Astrocyte (in vitro differentiated cells and primary cell): ENCODE results near the gene DCP1B. TPM values are rescaled to one million over a fixed set of nuclear protein-coding genes. Genes with fewer than 3 reads are reported as not detected.

Experiments used
- DNase-seq: peaks from one replicate; pipeline ENCODE4 v3.0.0-alpha.2; 2010; ENCODE audit warnings: low read depth
- FAIRE-seq: peaks from 2 replicates; lab custom pipeline; 2011; peaks lifted over from hg19 to GRCh38; lab: Jason Lieb, UNC
- H2AFZ ChIP-seq: 2 replicates; pipeline ENCODE4 v1.6.0; 2012; ENCODE audit warnings: low read depth, low read length, inconsistent platforms
- H3K27ac ChIP-seq: 2 replicates; pipeline ENCODE4 v1.5.1; 2011; ENCODE audit warnings: low read depth, low read length, inconsistent platforms
- H3K27me3 ChIP-seq: 2 replicates; pipeline ENCODE4 v1.6.0; 2011; ENCODE audit warnings: low read length, inconsistent platforms; ENCODE audit not compliant: insufficient read depth
- H3K36me3 ChIP-seq: 2 replicates; pipeline ENCODE4 v1.5.1; 2011; ENCODE audit warnings: low read length, inconsistent platforms; ENCODE audit not compliant: insufficient read depth
- H3K4me1 ChIP-seq: 2 replicates; pipeline ENCODE4 v1.5.1; 2011; ENCODE audit warnings: low read length, inconsistent platforms; ENCODE audit not compliant: insufficient read depth
- H3K4me2 ChIP-seq: 2 replicates; pipeline ENCODE4 v1.6.0; 2012; ENCODE audit warnings: low read length, inconsistent platforms
- H3K4me3 ChIP-seq: 2 replicates; pipeline ENCODE4 v1.5.1; 2011; ENCODE audit warnings: low read depth, mild to moderate bottlenecking, low read length, inconsistent platforms; ENCODE audit not compliant: insufficient read depth
- H3K79me2 ChIP-seq: 2 replicates; pipeline ENCODE4 v1.6.0; 2012; ENCODE audit warnings: mild to moderate bottlenecking, low read length, inconsistent platforms; ENCODE audit not compliant: insufficient read depth
- H3K9ac ChIP-seq: 2 replicates; pipeline ENCODE4 v1.6.0; 2012; ENCODE audit warnings: mild to moderate bottlenecking, low read length, inconsistent platforms
- H3K9me3 ChIP-seq: 2 replicates; pipeline ENCODE4 v1.5.1; 2012; ENCODE audit warnings: low read depth, mild to moderate bottlenecking, low read length, inconsistent platforms; ENCODE audit not compliant: insufficient read depth
- H4K20me1 ChIP-seq: 2 replicates; pipeline ENCODE4 v1.6.0; 2012; ENCODE audit warnings: low read length, inconsistent platforms; ENCODE audit not compliant: insufficient read depth
- H3K27ac Mint-ChIP-seq: one replicate; pipeline ENCODE4 v1.8.0; 2021; ENCODE audit warnings: mild to moderate bottlenecking, mixed read lengths; ENCODE audit not compliant: unreplicated experiment
- H3K27me3 Mint-ChIP-seq: one replicate; pipeline ENCODE4 v1.8.0; 2021; ENCODE audit warnings: low read depth, mixed read lengths; ENCODE audit not compliant: unreplicated experiment
- H3K36me3 Mint-ChIP-seq: one replicate; pipeline ENCODE4 v1.8.0; 2021; ENCODE audit warnings: low read depth, mixed read lengths; ENCODE audit not compliant: unreplicated experiment
- H3K4me1 Mint-ChIP-seq: one replicate; pipeline ENCODE4 v1.8.0; 2021; ENCODE audit warnings: low read depth, mixed read lengths; ENCODE audit not compliant: unreplicated experiment
- H3K4me3 Mint-ChIP-seq: one replicate; pipeline ENCODE4 v1.8.0; 2021; ENCODE audit warnings: mild to moderate bottlenecking, moderate library complexity, mixed read lengths; ENCODE audit not compliant: unreplicated experiment
- H3K9me3 Mint-ChIP-seq: one replicate; pipeline ENCODE4 v1.8.0; 2021; ENCODE audit warnings: mild to moderate bottlenecking, mixed read lengths; ENCODE audit not compliant: unreplicated experiment
- CTCF ChIP-seq: IDR thresholded peaks from 2 replicates; pipeline ENCODE4 v1.5.1; 2011; ENCODE audit warnings: low read depth, mild to moderate bottlenecking, inconsistent platforms, low read length, moderate library complexity; ENCODE audit not compliant: insufficient read depth
- EZH2 ChIP-seq: IDR thresholded peaks from 2 replicates; pipeline ENCODE4 v1.6.1; 2012; ENCODE audit warnings: mild to moderate bottlenecking, low read length, inconsistent platforms; ENCODE audit not compliant: insufficient read depth
- total RNA-seq: library from RNA; stranded (reverse); gene quantifications from 2 replicates; pipeline ENCODE4 v1.2.1, GENCODE V29; 2021

Gene DCP1B
- total RNA-seq, 1 donor from 2014 or later = 13.1 TPM

GRCh38 chr12:1916371-1917171, 87.7 kb downstream of the DCP1B start:
- Histone ChIP-seq H3K4me1 (no peaks in the 10 kb centered on the region), H3K9ac (no peak overlapping the region), H2AFZ (no peak overlapping the region), H3K27me3 (peaks cover 5% of the 10 kb centered on the region), H3K27ac (no peak overlapping the region), H3K4me2 (no peak overlapping the region), H3K79me2 (no peaks in the 10 kb centered on the region), H3K36me3 (no peaks in the 10 kb centered on the region), H4K20me1 (no peaks in the 10 kb centered on the region), H3K9me3 (no peaks in the 10 kb centered on the region), H3K4me3 (no peak overlapping the region)
- no peaks in the 10 kb centered on the region for H3K36me3 Mint-ChIP-seq
- peaks cover 3% of the 10 kb centered on the region for H3K4me1 Mint-ChIP-seq
- no peaks in the 10 kb centered on the region for H3K9me3 Mint-ChIP-seq
- DNase-seq (no peak), FAIRE-seq (no peak)
- H3K4me3 Mint-ChIP-seq = no peak overlapping the region
- TF ChIP-seq CTCF (no peak), EZH2 (no peak)
- no peak overlapping the region for H3K27ac Mint-ChIP-seq
- H3K27me3 Mint-ChIP-seq = peaks cover 16% of the 10 kb centered on the region

DNA sequence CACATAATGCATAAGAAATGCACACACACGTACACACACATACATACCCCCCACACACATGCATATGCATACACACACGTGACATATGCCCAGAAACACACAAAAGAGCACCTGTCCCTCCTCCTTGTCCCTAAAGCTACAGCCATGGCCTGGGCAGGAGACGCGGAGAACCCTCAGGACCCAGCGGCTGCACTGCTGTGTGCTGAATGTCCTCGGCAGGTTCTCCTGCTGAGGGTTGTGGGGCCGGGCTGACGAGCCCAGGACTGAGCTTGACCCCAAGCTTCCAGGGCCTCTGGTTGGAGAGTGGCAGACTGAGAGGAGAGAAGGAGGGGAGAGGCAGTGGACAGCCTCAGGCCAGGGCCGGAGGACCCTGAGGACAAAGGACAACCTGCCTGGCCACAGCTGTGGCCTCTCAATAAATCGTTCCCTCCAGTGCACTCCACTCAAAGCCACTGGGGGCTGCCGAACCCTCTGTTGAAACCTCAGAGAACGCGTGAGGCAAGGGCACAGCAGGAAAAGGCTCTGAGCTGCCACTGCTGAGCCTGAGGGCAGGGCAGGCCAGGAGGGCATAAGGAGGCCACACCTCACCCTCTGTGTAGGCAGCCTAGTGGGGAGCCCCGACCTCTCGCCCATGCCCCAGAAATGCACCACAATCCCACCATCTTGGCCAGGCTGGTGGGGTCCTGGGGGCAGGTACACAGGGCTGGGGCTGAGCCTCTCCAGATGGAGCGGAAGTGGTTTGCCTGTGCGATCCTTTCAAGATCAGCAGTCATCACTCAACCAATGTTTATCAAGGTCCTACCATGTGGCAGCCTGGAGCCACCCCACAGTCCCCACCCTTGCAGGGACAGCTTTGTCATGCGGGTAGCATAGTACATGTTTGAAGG, 88.9 kb downstream of the DCP1B start:
- H3K27me3 Mint-ChIP-seq = peaks cover 16% of the 10 kb centered on the region
- H3K27ac Mint-ChIP-seq = no peak overlapping the region
- Histone ChIP-seq H3K4me1 (no peaks in the 10 kb centered on the region), H3K9me3 (no peaks in the 10 kb centered on the region), H3K79me2 (no peaks in the 10 kb centered on the region), H3K9ac (no peak overlapping the region), H3K36me3 (no peaks in the 10 kb centered on the region), H4K20me1 (no peaks in the 10 kb centered on the region), H2AFZ (no peak overlapping the region), H3K4me2 (no peak overlapping the region), H3K4me3 (no peak overlapping the region), H3K27ac (no peak overlapping the region), H3K27me3 (peaks cover 5% of the 10 kb centered on the region)
- TF ChIP-seq CTCF = no peak
- TF ChIP-seq EZH2 = no peak
- no peaks in the 10 kb centered on the region for H3K9me3 Mint-ChIP-seq
- H3K36me3 Mint-ChIP-seq = no peaks in the 10 kb centered on the region
- peaks cover 3% of the 10 kb centered on the region for H3K4me1 Mint-ChIP-seq
- no peak for FAIRE-seq
- no peak for DNase-seq
- H3K4me3 Mint-ChIP-seq = no peak overlapping the region
